ENCODE measurements around the gene PRRG2. TPM values are rescaled to one million over a fixed set of nuclear protein-coding genes. Genes with fewer than 3 reads are reported as not detected.

PRRG2 gene
- total and polyA plus RNA-seq, 2 of the 13 experiments (the other 11 are each of a cell fraction or from before 2014, with no cell fraction given) = 0.66 to 0.82 TPM

GRCh38 chr19:49558591-49558990 is 22.5 kb upstream of the PRRG2 start:
- POLR2A ChIA-PET = no interaction called here
- H3K4me2 ChIP-seq (ENCODE audit: low read depth, low read length) = no peak overlapping the region
- no TSS peak for BruUV-seq (replicated peaks)
- no peak overlapping the region for H3K4me3 ChIP-seq (replicated peaks in 1 of 3; ENCODE audit: insufficient read depth in 1 of 3, low read depth in 2 of 3, low read length in 3 of 3)
- H3K36me3 ChIP-seq (replicated peaks in 1 of 2; ENCODE audit: control insufficient read depth in 1 of 2, insufficient read depth in 2 of 2, low read length in 2 of 2) = peaks cover 18 to 46% of the 10 kb centered on the region in 2 experiments
- no peak overlapping the region for H3K27ac ChIP-seq (ENCODE audit: extremely low read length, insufficient read depth, low read length)
- DNase-seq (ENCODE audit: low spot score) = no peak
- peaks cover 38% of the 10 kb centered on the region for H3K4me1 ChIP-seq (ENCODE audit: insufficient read depth, low read length)
- intact Hi-C loops (cut with micrococcal nuclease; ENCODE audit: unreplicated experiment) = no loop called here
- no peak overlapping the region for H2AFZ ChIP-seq (ENCODE audit: low read length)
- no peaks in the 10 kb centered on the region for H3K79me2 ChIP-seq (ENCODE audit: insufficient read depth, low read length)
- in situ Hi-C loops (cut with HindIII; ENCODE audit: extremely low pct_ligation_motif_present, low pct_unique_long_range_greater_than_20kb) = no loop called here
- no peaks in the 10 kb centered on the region for H3K9me3 ChIP-seq (ENCODE audit: low read length)
- CTCF ChIA-PET (ENCODE audit: low intra/inter-chr PET ratio, low total read pairs) = no interaction called here
- H3K27me3 ChIP-seq (ENCODE audit: control insufficient read depth in 1 of 2, insufficient read depth in 2 of 2, low read length in 2 of 2) = no peaks in the 10 kb centered on the region
- H4K20me1 ChIP-seq (ENCODE audit: insufficient read depth, low read length) = no peaks in the 10 kb centered on the region
- ATAC-seq = no peak
- no peak overlapping the region for H3K9ac ChIP-seq (ENCODE audit: insufficient read depth, low read depth, low read length)
- no peak for FAIRE-seq
- WGBS (ENCODE audit: low lambda C conversion rate) = 85% methylated on average over 7 of the region's 7 CpGs
- TF ChIP-seq ZNF646 (CRISPR knock-in tag; IDR thresholded peaks at IDR 0.05) (no peak), NONO (IDR thresholded peaks at IDR 0.05) (no peak), NONO (CRISPR knock-in tag; conservative IDR thresholded peaks at IDR 0.05) (no peak), FOXK1 (CRISPR knock-in tag; IDR thresholded peaks at IDR 0.05; ENCODE audit: borderline replicate concordance, low read depth) (no peak), HOXD1 (CRISPR knock-in tag; IDR thresholded peaks at IDR 0.05) (no peak), ZNF276 (CRISPR knock-in tag; IDR thresholded peaks at IDR 0.05; ENCODE audit: low read depth) (no peak), ZNF746 (CRISPR knock-in tag; IDR thresholded peaks at IDR 0.05) (no peak), MATR3 (CRISPR knock-in tag; IDR thresholded peaks at IDR 0.05) (no peak), PAWR (CRISPR knock-in tag; IDR thresholded peaks at IDR 0.05; ENCODE audit: borderline replicate concordance) (no peak), YEATS2 (CRISPR knock-in tag; IDR thresholded peaks at IDR 0.05; ENCODE audit: borderline replicate concordance) (no peak), GTF3A (CRISPR knock-in tag; conservative IDR thresholded peaks at IDR 0.05) (no peak), RNF219 (CRISPR knock-in tag; IDR thresholded peaks at IDR 0.05) (no peak), ZNF468 (CRISPR knock-in tag; IDR thresholded peaks at IDR 0.05) (no peak), FIP1L1 (IDR thresholded peaks at IDR 0.05; ENCODE audit: borderline replicate concordance, insufficient read depth, low read depth, low read length) (no peak), ZNF589 (CRISPR knock-in tag; conservative IDR thresholded peaks at IDR 0.05) (no peak)

Measured in HepG2 (cell line).